OCI-M2 (cell line): Measurements from ENCODE around the gene LRFN2.

Experiments used
- DNase-seq: peaks from one replicate; lab custom pipeline; 2025; ENCODE audit not compliant: unreplicated experiment; lab: John Stamatoyannopoulos, UW

Gene LRFN2

DNA sequence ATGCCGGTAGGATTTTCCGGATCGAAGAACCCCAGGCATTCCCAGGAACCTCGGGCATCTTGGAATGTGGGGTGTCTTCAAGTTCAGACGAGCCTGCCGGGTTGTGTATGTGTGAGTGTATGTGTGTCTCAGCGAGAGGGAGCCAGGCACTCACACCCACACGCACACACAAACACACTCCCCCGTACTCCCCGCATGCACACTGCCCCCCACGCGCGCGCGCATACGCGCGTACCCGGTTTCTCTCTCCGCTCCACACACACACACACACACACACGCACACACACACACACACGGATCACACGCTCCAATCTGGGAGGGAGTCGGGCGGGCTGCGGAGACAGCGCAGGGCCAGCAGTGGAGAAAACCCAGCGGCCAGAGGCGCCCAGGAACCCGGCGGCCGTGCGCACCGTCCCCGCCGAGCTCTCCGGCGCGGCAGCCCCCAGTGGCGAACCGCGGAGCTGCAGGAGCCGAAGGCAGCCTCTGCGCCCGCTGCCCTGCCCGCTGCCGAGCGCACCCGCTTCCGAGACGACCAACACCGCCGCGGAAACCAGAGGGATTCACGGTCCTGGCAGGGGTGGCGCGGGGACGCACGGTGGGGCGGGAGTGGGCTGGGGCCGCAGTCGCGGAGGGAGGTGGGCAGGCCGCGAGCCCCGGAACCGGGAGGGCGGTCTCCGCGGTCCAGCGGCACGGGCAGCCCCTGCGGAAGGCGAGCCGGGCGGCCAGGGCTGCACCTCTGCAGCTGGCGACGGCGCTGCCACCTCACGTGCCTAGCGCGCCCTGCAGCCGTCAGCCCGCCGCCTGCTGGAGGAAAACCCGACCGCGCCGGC, at the start of gene LRFN2:
TSS of gene LRFN2 (minus strand) at position 125 of the 830 bp plus-strand sequence.
- DNase-seq: no peak

DNA sequence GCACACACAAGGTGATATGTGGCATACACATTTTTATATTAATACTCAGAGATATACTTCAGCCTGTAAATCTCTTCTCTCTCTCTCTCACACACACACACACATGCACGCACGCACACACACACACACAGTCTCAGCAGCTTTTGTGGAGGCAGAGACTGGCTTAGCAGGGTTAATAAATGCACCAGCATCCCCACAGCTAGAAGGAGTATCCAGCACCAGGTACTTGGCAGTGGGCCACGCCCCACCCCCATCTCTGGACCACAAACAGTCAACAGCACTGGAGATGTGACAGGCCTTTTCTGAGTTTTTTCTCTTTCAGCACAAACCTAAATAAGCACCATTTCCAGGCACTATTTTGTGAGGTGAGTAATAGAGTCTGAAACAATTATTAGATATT, 47.3 kb upstream of the LRFN2 start:
- DNase-seq: no peak

DNA sequence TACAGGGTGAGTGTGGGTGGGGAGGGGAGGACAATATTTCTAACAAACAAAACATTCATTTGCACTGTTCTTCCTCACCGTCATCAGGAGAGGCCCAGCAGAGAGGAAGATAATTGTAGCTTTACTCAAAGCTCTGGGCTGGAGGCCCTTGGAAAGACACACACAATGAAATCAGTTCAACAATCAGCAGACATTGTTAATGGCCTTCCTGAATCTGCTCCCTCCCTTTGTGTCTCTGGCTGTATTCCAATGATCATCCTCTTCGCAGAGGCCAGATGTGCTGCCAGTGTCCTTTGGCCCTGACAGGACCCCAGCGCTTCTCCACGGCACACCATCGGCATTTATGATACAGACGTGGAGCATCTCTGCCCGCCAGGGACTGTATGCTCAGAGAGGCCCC, 44.6 kb upstream of the LRFN2 start:
- DNase-seq: no peak

- no peak for DNase-seq
Measured at GRCh38 chr6:40630488-40630887, 43.3 kb upstream of the LRFN2 start.

GRCh38 chr6:40630051-40630450, 42.9 kb upstream of the LRFN2 start:
- no peak for DNase-seq

DNA sequence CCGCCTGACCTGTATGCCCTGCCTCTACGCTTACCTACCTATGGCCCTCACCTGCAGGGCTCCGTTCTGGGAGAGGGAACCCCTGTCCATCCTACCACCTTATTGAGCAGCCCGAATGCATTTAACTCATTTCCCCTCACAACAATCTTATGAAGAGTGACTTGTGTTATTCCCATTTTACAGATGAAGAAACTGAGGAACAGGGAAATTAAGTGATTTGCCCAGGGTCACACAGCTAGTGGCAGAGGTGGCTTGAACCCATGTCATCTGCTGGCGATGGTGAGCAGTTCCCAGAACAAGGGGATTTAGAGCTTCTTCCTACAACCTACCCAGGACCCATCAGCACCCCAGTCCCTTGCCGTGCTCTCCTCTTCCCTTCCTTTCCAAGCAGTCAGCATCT, 42.3 kb upstream of the LRFN2 start:
- DNase-seq: no peak

DNA sequence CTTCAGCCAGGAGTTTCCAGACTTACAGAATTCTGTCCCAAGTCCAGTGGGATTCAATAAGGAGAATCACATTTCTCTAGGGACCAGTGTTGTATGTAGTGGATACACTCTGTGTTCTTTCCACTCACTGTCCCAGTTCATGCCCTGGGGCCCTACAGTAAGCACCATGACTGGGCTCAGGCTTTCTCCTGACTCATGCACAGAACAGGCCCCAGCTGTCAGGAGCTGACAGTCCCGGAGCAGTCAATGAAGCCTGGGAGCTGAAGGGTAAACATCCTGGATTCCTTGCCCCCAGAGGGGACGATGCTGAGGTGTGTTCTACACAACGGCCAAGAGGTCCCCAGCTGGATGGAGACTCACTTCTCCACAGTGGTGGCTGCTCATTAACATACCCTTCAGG, 40.2 kb upstream of the LRFN2 start:
- DNase-seq: no peak

- no peak for DNase-seq
Measured at GRCh38 chr6:40626886-40627285, 39.7 kb upstream of the LRFN2 start.

GRCh38 chr6:40623932-40624331, 36.8 kb upstream of the LRFN2 start:
- no peak for DNase-seq

- no peak for DNase-seq
Measured at GRCh38 chr6:40623178-40623577, 36.0 kb upstream of the LRFN2 start.

GRCh38 chr6:40620574-40621240, 33.5 kb upstream of the LRFN2 start:
- DNase-seq: no peak

DNA sequence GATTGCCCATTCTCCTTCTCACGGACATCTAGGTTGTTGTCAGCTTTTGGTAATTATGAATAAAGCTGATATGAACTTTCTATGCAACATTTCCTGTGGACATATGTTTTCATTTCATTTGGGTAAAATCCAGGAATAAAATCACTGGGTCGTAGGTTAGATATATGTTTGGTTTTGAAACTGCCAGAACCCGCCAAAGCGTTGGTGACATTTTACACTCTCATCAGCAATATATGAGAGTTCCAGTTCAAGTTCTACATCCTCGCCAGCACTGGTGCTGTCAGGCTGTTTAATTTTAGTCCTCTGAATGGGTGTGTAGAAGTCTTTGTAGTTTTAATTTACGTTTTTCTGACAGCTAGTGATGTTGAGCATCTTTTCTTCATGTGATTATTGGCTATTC, 27.5 kb upstream of the LRFN2 start:
- no peak for DNase-seq

- no peak for DNase-seq
Measured at GRCh38 chr6:40611912-40612311, 24.7 kb upstream of the LRFN2 start.

DNA sequence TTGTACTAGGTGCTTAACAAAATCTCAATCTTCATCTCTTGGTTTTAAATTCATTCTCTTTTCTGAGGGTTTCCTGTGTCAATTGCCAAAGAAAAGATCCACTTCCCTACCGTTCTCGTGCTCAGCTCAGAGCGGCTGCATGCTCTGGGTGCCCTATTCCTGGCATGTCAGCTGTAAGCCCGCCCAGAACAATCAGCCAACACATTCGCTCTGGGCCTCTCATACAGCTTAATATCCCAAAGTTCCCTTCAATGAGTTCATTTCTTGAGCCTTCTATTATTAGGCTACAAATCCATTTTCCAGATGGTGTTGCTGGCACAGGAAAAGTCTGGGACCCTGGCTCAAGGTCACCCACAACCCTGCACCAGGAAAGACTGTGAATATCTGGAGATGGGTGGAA, 24.3 kb upstream of the LRFN2 start:
- no peak for DNase-seq

DNA sequence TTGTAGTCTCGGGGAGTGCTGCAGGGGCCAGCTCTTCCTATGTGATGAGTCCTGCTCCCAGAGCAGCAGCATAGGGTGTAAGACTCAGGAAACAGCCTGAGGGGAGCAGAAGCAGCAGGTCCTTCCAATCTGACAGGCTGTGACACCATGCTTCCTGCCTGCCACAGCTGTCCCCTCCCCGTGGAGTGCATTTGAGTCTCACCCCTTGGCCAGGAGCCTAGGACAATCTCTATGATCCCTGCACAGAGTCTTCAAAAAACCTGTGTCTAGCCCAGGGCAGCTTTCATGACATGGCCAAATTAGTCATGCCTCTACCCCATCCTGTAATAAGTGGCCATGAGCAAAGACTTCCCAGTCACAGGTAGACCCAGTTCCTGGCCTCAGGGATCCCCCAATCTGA, 23.1 kb upstream of the LRFN2 start:
- DNase-seq: no peak

DNA sequence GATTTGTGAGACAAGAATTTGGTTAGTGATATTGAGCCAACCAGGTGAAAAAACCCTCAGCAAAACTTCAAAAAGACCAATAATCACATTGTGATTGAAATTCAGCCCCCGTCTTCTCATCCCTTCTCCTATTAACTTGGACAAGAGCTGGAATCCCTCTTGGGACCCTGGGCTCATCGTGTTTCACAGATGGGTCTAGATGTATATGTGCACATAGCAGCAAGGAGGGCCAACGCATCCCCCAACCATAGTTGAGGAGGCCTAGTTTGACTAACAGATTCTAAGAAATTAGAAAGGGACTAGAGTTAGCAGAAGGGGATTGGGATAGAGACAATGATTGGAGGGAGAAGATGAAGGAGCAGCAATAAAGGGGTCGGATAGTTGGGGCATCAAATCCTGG, 19.8 kb upstream of the LRFN2 start:
- DNase-seq: no peak

DNA sequence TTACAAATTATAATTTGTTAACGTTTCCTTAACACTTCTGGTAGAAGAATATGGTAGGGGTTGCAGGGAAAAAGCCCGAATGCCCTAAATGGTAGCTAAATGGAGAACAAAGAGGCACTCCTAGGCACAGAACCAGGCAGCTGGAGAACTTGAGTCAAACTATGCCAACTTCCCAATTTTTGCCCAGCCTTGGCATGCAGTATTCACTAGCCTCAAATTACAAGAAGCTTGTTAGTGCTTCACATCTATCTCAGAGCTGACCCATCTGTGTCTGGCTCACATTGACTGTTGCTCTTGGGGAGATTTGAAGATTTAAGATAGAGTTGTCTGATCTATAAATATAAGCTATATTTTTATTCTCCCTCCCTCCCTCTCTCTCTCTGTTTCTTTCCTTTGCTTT, 19.4 kb upstream of the LRFN2 start:
- no peak for DNase-seq

DNA sequence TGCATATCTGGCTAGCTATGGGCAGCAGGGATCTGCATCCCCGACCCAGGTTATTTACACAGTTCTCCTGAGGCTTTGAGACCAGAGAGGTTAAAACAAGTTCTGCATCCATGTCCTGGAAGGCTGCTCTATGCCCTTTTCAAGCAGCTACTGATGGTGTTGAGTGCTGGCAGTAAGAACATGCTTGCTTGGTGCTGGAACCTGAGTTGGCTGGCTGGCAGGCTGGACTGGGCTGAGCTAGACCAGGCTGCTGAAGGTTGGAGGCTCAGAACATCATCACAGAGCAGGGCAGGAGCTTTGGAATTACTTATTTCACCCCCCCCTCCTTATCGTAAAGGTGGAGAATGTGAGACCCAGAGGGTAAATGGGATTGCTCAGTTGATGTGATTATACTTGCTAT, 16.9 kb upstream of the LRFN2 start:
- no peak for DNase-seq

DNA sequence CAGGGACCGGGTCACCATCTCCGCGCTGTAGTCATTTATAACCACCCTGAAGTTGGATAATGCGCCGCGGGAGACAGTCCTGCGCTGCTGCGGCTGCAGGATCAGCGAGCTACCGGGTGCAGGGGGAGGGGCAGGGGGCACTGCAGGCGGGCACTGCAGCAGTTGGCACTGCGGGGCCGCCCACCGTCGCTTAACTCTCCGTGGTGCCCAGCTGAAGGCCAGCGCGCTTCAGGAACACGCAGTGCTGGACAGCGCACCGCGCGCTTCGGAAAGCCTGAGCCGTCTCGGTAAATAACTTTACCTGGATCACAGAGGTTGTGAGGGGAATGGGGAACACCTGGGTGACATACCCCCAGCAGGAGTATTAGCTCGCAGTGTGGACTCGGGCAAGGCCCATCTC, 12.4 kb upstream of the LRFN2 start:
- no peak for DNase-seq

DNA sequence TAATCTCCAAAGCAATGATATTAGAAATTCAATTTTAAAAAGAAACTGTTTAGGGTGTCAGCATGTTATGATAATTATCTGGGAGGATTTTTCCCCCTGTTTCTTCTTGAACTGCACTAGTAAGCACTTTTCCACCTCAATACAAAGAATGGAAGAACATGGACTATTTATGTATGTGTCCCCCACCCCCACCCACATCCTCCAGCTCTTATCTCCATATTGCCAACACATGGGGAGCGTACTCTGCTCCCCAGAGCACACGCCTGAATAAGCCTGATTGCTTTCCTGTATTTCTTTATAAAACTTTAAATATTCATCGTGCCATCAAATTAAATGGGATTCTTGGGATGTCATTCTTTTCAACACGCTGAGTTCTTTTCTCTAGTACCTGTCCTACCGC, 11.4 kb upstream of the LRFN2 start:
- no peak for DNase-seq

DNA sequence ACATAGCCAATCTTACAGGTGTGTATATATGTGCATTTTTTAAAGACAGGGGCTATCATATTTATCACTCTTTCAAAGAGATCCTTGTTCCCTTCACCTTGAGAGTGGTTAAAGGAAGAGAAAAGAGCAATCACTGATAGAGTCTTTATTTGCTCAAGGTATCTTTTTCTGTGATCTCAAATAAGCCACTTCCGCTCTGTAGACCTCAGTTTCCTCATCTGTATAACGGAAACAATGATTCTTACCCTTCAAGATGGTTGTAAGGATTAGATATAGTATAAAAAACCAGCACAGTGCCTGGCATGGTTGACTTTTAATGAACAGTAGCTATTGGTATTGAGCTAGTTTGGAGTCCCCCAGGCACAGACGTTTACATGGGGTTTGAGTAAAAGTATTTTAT, 10.1 kb upstream of the LRFN2 start:
- no peak for DNase-seq

GRCh38 chr6:40588480-40588879, 1.3 kb upstream of the LRFN2 start:
- no peak for DNase-seq

- no peak for DNase-seq
Measured at GRCh38 chr6:40588070-40588384, 863 bp upstream of the LRFN2 start.
